ENCODE data around the gene PRR5L.

Gene PRR5L

GRCh38 chr11:36427079-36427478, 131.0 kb downstream of the PRR5L start:
- DNase-seq (ENCODE audit: extremely low read depth in 1 of 2, low read depth in 1 of 2), result no peak

GRCh38 chr11:36427876-36428275, 131.8 kb downstream of the PRR5L start:
- no peak for DNase-seq (ENCODE audit: extremely low read depth in 1 of 2, low read depth in 1 of 2)

GRCh38 chr11:36431429-36432092, 135.5 kb downstream of the PRR5L start:
- peak; percentile 34 to 48 for DNase-seq (ENCODE audit: extremely low read depth in 1 of 2, low read depth in 1 of 2)

- DNase-seq (ENCODE audit: extremely low read depth in 1 of 2, low read depth in 1 of 2), result no peak
These were observed 136.0 kb downstream of the PRR5L start for GRCh38 chr11:36432093-36432469.

GRCh38 chr11:36432738-36433137, 136.7 kb downstream of the PRR5L start:
- no peak for DNase-seq (ENCODE audit: extremely low read depth in 1 of 2, low read depth in 1 of 2)

- DNase-seq (ENCODE audit: extremely low read depth in 1 of 2, low read depth in 1 of 2), result no peak
These were observed 140.0 kb downstream of the PRR5L start for GRCh38 chr11:36436064-36436463.

- DNase-seq (ENCODE audit: extremely low read depth in 1 of 2, low read depth in 1 of 2), result no peak
These were observed 140.5 kb downstream of the PRR5L start for GRCh38 chr11:36436589-36436988.

GRCh38 chr11:36437413-36437812, 141.3 kb downstream of the PRR5L start:
- DNase-seq (ENCODE audit: extremely low read depth in 1 of 2, low read depth in 1 of 2), result no peak

GRCh38 chr11:36438126-36438525, 142.0 kb downstream of the PRR5L start:
- no peak for DNase-seq (ENCODE audit: extremely low read depth in 1 of 2, low read depth in 1 of 2)

- no peak for DNase-seq (ENCODE audit: extremely low read depth in 1 of 2, low read depth in 1 of 2)
These were observed 145.6 kb downstream of the PRR5L start for GRCh38 chr11:36441610-36442208.

- no peak for DNase-seq (ENCODE audit: extremely low read depth in 1 of 2, low read depth in 1 of 2)
These were observed 147.6 kb downstream of the PRR5L start for GRCh38 chr11:36443661-36444060.

GRCh38 chr11:36446135-36446534, 150.0 kb downstream of the PRR5L start:
- DNase-seq (ENCODE audit: extremely low read depth in 1 of 2, low read depth in 1 of 2), result no peak

GRCh38 chr11:36447514-36447913, 151.4 kb downstream of the PRR5L start:
- DNase-seq (ENCODE audit: extremely low read depth in 1 of 2, low read depth in 1 of 2), result no peak

GRCh38 chr11:36447947-36448346, 151.9 kb downstream of the PRR5L start:
- no peak for DNase-seq (ENCODE audit: extremely low read depth in 1 of 2, low read depth in 1 of 2)

- DNase-seq (ENCODE audit: extremely low read depth in 1 of 2, low read depth in 1 of 2), result no peak
These were observed 153.5 kb downstream of the PRR5L start for GRCh38 chr11:36449561-36450096.

- DNase-seq (ENCODE audit: extremely low read depth in 1 of 2, low read depth in 1 of 2), result no peak
These were observed 154.1 kb downstream of the PRR5L start for GRCh38 chr11:36450110-36450572.

GRCh38 chr11:36451045-36451444, 155.0 kb downstream of the PRR5L start:
- DNase-seq (ENCODE audit: extremely low read depth in 1 of 2, low read depth in 1 of 2), result no peak

GRCh38 chr11:36451681-36452080, 155.6 kb downstream of the PRR5L start:
- no peak for DNase-seq (ENCODE audit: extremely low read depth in 1 of 2, low read depth in 1 of 2)

GRCh38 chr11:36452236-36452940, 156.3 kb downstream of the PRR5L start:
- DNase-seq (ENCODE audit: extremely low read depth in 1 of 2, low read depth in 1 of 2), result peak in 1 of 2 donors; percentile 22

GRCh38 chr11:36452961-36453360, 156.9 kb downstream of the PRR5L start:
- no peak for DNase-seq (ENCODE audit: extremely low read depth in 1 of 2, low read depth in 1 of 2)

- no peak for DNase-seq (ENCODE audit: extremely low read depth in 1 of 2, low read depth in 1 of 2)
These were observed 157.6 kb downstream of the PRR5L start for GRCh38 chr11:36453678-36454077.

- no peak for DNase-seq (ENCODE audit: extremely low read depth in 1 of 2, low read depth in 1 of 2)
These were observed 158.5 kb downstream of the PRR5L start for GRCh38 chr11:36454551-36454940.
